ENCODE results near the gene EEA1.
A peak's percentile ranks its signal among the peaks of the same experiment; 100 is the strongest.

Gene EEA1

GRCh38 chr12:92897844-92898243 is 31.3 kb downstream of the EEA1 start:
- CTCF ChIA-PET, result no interaction called here
- TF ChIP-seq SP1 (IDR thresholded peaks at IDR 0.05) (no peak), FOXM1 (IDR thresholded peaks at IDR 0.05; ENCODE audit: borderline replicate concordance) (no peak)
- POLR2A ChIA-PET, result no interaction called here

GRCh38 chr12:92890601-92891106 is 38.4 kb downstream of the EEA1 start:
- no peak for DNase-seq (ENCODE audit: extremely low spot score)
- TF ChIP-seq SUZ12 (IDR thresholded peaks at IDR 0.05) (no peak), ZNF384 (IDR thresholded peaks at IDR 0.05) (no peak)
- CTCF ChIA-PET, result interaction anchor here (0.7 kb wide), 1 partner anchor 105 kb away, joined by 3 read pairs; no protein-coding TSS in a partner anchor
- POLR2A ChIA-PET, result no interaction called here

More at GRCh38 chr12:92897844-92898243, 31.3 kb downstream of the EEA1 start:
- DNase-seq (ENCODE audit: extremely low spot score), result no peak

GRCh38 chr12:92886131-92886530 is 43.0 kb downstream of the EEA1 start:
- POLR2A ChIA-PET, result interaction anchor here (0.8 kb wide), 1 partner anchor 41 kb away, joined by 3 read pairs; no protein-coding TSS in a partner anchor
- TF ChIP-seq HDGF (IDR thresholded peaks at IDR 0.05; ENCODE audit: borderline replicate concordance), result no peak
- CTCF ChIA-PET, result no interaction called here
- no peak for DNase-seq (ENCODE audit: extremely low spot score)

- TF ChIP-seq FOXK2 (IDR thresholded peaks at IDR 0.05), result no peak
- no peak for TF ChIP-seq L3MBTL2 (conservative IDR thresholded peaks at IDR 0.05)
- no peak for TF ChIP-seq PKNOX1 (IDR thresholded peaks at IDR 0.05)
- no peak for TF ChIP-seq BHLHE40 (IDR thresholded peaks at IDR 0.05; ENCODE audit: borderline replicate concordance)
- no peak for TF ChIP-seq HDGF (IDR thresholded peaks at IDR 0.05; ENCODE audit: borderline replicate concordance)
- no peak for TF ChIP-seq FOXM1 (IDR thresholded peaks at IDR 0.05; ENCODE audit: borderline replicate concordance)
- no peak for TF ChIP-seq ARNT (IDR thresholded peaks at IDR 0.05)
- no peak for TF ChIP-seq SUZ12 (IDR thresholded peaks at IDR 0.05)
- no peak for TF ChIP-seq FOXA1 (IDR thresholded peaks at IDR 0.05)
- no peak for TF ChIP-seq CTBP1 (IDR thresholded peaks at IDR 0.05; ENCODE audit: borderline replicate concordance)
- no peak for TF ChIP-seq TARDBP (IDR thresholded peaks at IDR 0.05)
- no peak for TF ChIP-seq LEF1 (IDR thresholded peaks at IDR 0.05; ENCODE audit: borderline replicate concordance)
- TF ChIP-seq ZNF384 (IDR thresholded peaks at IDR 0.05), result no peak
- no peak for TF ChIP-seq NFRKB (IDR thresholded peaks at IDR 0.05)
- TF ChIP-seq SP1 (IDR thresholded peaks at IDR 0.05), result no peak
- no peak for TF ChIP-seq ELF4 (IDR thresholded peaks at IDR 0.05)
- POLR2A ChIA-PET, result no interaction called here
- CTCF ChIA-PET, result interaction anchor here (0.7 kb wide), 1 partner anchor 15 kb away, joined by 3 read pairs; no protein-coding TSS in a partner anchor
- DNase-seq (ENCODE audit: extremely low spot score), result peak; percentile 12
These were observed 49.3 kb downstream of the EEA1 start for GRCh38 chr12:92879698-92880322.

- TF ChIP-seq FOXK2 (IDR thresholded peaks at IDR 0.05) (no peak), CTBP1 (IDR thresholded peaks at IDR 0.05; ENCODE audit: borderline replicate concordance) (no peak), SUZ12 (IDR thresholded peaks at IDR 0.05) (no peak)
- ChIA-PET POLR2A (no interaction called here), CTCF (no interaction called here)
- no peak for DNase-seq (ENCODE audit: extremely low spot score)
These were observed 51.2 kb downstream of the EEA1 start for GRCh38 chr12:92877904-92878303.

GRCh38 chr12:92876496-92876895 is 52.6 kb downstream of the EEA1 start:
- CTCF ChIA-PET, result interaction anchor here (0.6 to 1.0 kb wide), 4 partner anchors 9 to 268 kb away, joined by 3 to 8 read pairs (median 4); no protein-coding TSS in a partner anchor
- TF ChIP-seq FOXM1 (IDR thresholded peaks at IDR 0.05; ENCODE audit: borderline replicate concordance), result no peak
- no peak for TF ChIP-seq NFRKB (IDR thresholded peaks at IDR 0.05)
- no peak for TF ChIP-seq TARDBP (IDR thresholded peaks at IDR 0.05)
- TF ChIP-seq HDGF (IDR thresholded peaks at IDR 0.05; ENCODE audit: borderline replicate concordance), result no peak
- TF ChIP-seq ARNT (IDR thresholded peaks at IDR 0.05), result no peak
- no peak for TF ChIP-seq FOXK2 (IDR thresholded peaks at IDR 0.05)
- TF ChIP-seq FOXA1 (IDR thresholded peaks at IDR 0.05), result no peak
- TF ChIP-seq ELF4 (IDR thresholded peaks at IDR 0.05), result no peak
- TF ChIP-seq BHLHE40 (IDR thresholded peaks at IDR 0.05; ENCODE audit: borderline replicate concordance), result no peak
- no peak for TF ChIP-seq SUZ12 (IDR thresholded peaks at IDR 0.05)
- no peak for TF ChIP-seq PKNOX1 (IDR thresholded peaks at IDR 0.05)
- TF ChIP-seq L3MBTL2 (conservative IDR thresholded peaks at IDR 0.05), result no peak
- no peak for TF ChIP-seq LEF1 (IDR thresholded peaks at IDR 0.05; ENCODE audit: borderline replicate concordance)
- no peak for DNase-seq (ENCODE audit: extremely low spot score)
- POLR2A ChIA-PET, result no interaction called here

GRCh38 chr12:92871116-92871515 is 58.0 kb downstream of the EEA1 start:
- TF ChIP-seq FOXA1 (IDR thresholded peaks at IDR 0.05) (no peak), CTBP1 (IDR thresholded peaks at IDR 0.05; ENCODE audit: borderline replicate concordance) (no peak), PKNOX1 (IDR thresholded peaks at IDR 0.05) (no peak), TARDBP (IDR thresholded peaks at IDR 0.05) (no peak), LEF1 (IDR thresholded peaks at IDR 0.05; ENCODE audit: borderline replicate concordance) (no peak), FOXM1 (IDR thresholded peaks at IDR 0.05; ENCODE audit: borderline replicate concordance) (no peak), ELF4 (IDR thresholded peaks at IDR 0.05) (no peak), NFRKB (IDR thresholded peaks at IDR 0.05) (no peak), ARNT (IDR thresholded peaks at IDR 0.05) (no peak)
- CTCF ChIA-PET, result interaction anchor here (0.6 kb wide), 1 partner anchor 87 kb away, joined by 7 read pairs; no protein-coding TSS in a partner anchor
- no peak for DNase-seq (ENCODE audit: extremely low spot score)
- POLR2A ChIA-PET, result no interaction called here

Measured in HEK293T (cell line).